HG02884 (cell line): ENCODE measurements around the gene FARS2.

Experiments
- ATAC-seq: cut with Tn5 transposase; IDR thresholded peaks from one replicate; pipeline ENCODE4 v1.9.1; 2021; ENCODE audit warnings: mild to moderate bottlenecking, moderate library complexity; ENCODE audit not compliant: unreplicated experiment

The FARS2 gene

GRCh38 chr6:5248302-5249098 is 12.8 kb upstream of the FARS2 start:
- ATAC-seq: no peak

GRCh38 chr6:5249451-5250122 is 11.7 kb upstream of the FARS2 start:
- no peak for ATAC-seq

GRCh38 chr6:5250451-5250850 is 10.9 kb upstream of the FARS2 start:
- ATAC-seq: no peak

- no peak for ATAC-seq
These were observed 10.4 kb upstream of the FARS2 start for GRCh38 chr6:5250911-5251310.

- no peak for ATAC-seq
These were observed 4.4 kb upstream of the FARS2 start for GRCh38 chr6:5256952-5257351.

- ATAC-seq: no peak
These were observed 3.9 kb upstream of the FARS2 start for GRCh38 chr6:5257400-5257799.

GRCh38 chr6:5259428-5259827 is 1.9 kb upstream of the FARS2 start:
- ATAC-seq: no peak

GRCh38 chr6:5260111-5260620 is 1.1 kb upstream of the FARS2 start:
- peak; percentile 66 for ATAC-seq

- ATAC-seq: no peak
These were observed 314 bp downstream of the FARS2 start for GRCh38 chr6:5261545-5262109.

- no peak for ATAC-seq
These were observed 5.1 kb downstream of the FARS2 start for GRCh38 chr6:5266423-5266822.

- ATAC-seq: no peak
These were observed 8.9 kb downstream of the FARS2 start for GRCh38 chr6:5270093-5270680.

- ATAC-seq: no peak
These were observed 10.6 kb downstream of the FARS2 start for GRCh38 chr6:5271926-5272325.

- no peak for ATAC-seq
These were observed 12.9 kb downstream of the FARS2 start for GRCh38 chr6:5274231-5274630.

- ATAC-seq: no peak
These were observed 14.2 kb downstream of the FARS2 start for GRCh38 chr6:5275497-5275896.

GRCh38 chr6:5276581-5276980 is 15.3 kb downstream of the FARS2 start:
- no peak for ATAC-seq

GRCh38 chr6:5277589-5277988 is 16.3 kb downstream of the FARS2 start:
- no peak for ATAC-seq

- peak; percentile 88 for ATAC-seq
These were observed 16.7 kb downstream of the FARS2 start for GRCh38 chr6:5278047-5278446.

- ATAC-seq: no peak
These were observed 17.3 kb downstream of the FARS2 start for GRCh38 chr6:5278565-5279120.

- ATAC-seq: no peak
These were observed 18.6 kb downstream of the FARS2 start for GRCh38 chr6:5279891-5280338.

- ATAC-seq: no peak
These were observed 19.6 kb downstream of the FARS2 start for GRCh38 chr6:5280920-5281319.

- no peak for ATAC-seq
These were observed 20.9 kb downstream of the FARS2 start for GRCh38 chr6:5282191-5282623.
